ENCODE results near the gene TCF4.

Gene TCF4

GRCh38 chr18:55321265-55322177 is 266.5 kb downstream of the TCF4 start:
- peak; percentile 89 for DNase-seq

DNA sequence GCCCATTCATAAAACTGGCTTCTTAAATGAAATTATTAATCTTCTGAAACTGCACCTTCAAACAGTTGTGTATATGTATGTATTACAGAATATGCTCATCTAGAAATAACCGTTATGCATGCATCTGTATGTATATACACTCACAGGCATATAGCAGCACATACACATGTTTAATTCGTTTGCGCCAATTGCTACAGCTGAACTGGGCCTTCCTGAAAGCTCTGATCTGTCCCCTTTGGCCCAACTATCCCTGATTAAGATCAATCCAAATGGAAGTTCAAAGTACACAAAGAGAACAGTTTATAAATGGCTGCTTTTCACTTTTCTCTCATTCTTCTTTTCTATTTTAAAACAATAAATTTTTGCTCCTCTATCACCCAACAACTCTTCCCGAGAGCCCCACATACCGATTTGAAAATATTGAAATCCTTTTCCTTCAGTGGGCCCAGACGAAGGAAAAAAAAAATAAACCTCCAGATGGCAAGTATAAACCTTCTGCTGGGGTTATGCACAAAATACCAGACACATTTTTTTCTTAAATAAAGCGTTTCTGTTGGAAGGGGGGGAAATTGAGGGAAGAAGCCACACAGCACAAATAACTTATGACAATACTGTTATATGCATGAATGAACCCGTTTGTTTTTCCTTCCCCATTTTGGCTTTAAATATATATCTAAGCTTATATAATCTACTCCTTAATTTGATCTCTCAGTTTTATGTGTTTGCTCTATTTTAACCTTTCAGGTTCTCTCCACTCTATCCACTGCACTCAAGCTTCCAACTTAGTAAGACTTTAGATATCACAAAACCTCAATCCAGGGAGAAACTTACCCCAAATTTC is 267.3 kb downstream of the TCF4 start:
- DNase-seq: no peak

- no peak for DNase-seq
Measured at GRCh38 chr18:55319459-55320193, 268.4 kb downstream of the TCF4 start.

GRCh38 chr18:55318951-55319441 is 269.0 kb downstream of the TCF4 start:
- no peak for DNase-seq

DNA sequence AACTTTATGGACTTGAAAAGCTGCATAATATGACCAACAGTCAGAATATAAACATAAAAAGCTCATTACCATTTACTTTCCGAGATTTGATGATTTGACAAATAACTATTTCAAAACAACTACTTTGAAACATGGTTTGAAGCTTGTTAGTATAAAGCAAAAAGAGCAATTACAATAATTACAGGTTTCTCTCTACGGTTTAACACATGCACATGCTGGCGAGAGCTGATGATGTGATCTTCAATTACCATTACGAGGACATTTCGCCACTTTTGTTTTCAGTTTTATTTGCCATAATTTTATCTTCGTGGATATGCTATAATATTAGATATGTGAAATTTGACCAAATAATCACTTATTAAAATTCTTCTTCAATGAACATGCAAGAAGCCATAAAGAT is 270.1 kb downstream of the TCF4 start:
- no peak for DNase-seq

GRCh38 chr18:55317324-55317723 is 270.7 kb downstream of the TCF4 start:
- DNase-seq: no peak

GRCh38 chr18:55316486-55317184 is 271.4 kb downstream of the TCF4 start:
- DNase-seq: no peak

DNA sequence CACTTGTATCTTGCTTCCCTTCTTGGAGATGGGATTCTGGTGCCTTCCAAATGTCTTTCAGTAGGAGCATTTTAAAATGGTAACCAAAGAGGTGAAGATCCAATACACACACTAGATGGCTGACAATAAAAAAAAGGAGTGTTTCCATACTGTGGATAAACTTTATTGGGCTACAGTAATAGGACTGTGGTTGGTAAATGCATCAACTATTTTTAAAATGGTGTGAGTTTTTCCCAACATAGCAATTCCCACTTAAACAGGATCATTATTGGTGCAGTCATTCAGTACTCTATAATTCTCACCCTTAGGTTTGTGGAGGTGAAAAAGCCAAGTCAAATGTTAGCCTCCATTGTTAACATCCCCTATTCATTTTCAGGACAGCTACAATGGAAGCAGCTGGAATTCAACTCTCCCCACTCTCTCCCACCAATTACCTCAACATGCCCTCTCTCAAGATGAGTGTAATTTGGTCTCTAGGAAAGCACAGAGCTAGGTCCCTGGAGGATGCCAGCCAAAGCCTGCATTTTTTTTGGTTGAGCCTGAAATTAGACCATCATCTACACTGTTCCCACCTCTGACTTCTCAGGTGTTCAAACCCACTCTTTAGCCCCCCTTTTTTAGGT is 273.3 kb downstream of the TCF4 start:
- DNase-seq: no peak

DNA sequence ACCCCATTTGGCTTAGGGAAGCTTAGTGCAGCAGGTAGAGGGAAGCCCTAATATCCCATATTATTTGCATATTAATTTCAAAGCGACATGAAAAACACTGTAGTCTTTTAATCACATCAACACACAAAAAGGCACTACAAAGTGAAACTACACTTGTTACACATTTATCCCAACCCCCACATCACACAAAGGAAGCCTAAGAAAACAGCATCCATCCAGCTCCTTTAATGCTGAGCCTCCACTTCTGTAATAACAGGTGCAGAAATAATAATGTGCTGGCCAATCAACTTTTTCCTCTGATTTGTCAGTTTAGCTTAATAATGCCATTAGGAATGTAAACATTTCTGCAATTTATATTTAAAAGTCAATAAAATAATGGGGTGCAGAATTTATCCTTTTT is 274.0 kb downstream of the TCF4 start:
- no peak for DNase-seq

DNA sequence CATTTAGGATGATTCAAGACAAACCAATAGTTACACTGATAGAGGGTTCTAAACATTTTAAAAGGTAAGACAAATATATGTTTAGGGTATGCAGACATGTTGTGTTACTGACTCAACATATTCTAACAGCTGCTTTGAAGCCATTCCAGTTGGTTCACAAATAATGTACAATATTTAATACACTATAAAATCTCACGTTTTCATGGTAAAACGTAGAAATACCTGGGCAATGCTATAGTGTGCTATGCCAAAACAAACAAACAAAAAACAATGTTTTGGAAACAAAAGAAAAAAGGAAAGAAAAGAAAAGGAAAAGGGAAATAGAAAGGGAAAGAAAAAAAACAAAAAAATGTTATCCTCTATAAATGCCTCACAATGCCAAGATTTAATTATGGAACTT is 277.1 kb downstream of the TCF4 start:
- DNase-seq: no peak

DNA sequence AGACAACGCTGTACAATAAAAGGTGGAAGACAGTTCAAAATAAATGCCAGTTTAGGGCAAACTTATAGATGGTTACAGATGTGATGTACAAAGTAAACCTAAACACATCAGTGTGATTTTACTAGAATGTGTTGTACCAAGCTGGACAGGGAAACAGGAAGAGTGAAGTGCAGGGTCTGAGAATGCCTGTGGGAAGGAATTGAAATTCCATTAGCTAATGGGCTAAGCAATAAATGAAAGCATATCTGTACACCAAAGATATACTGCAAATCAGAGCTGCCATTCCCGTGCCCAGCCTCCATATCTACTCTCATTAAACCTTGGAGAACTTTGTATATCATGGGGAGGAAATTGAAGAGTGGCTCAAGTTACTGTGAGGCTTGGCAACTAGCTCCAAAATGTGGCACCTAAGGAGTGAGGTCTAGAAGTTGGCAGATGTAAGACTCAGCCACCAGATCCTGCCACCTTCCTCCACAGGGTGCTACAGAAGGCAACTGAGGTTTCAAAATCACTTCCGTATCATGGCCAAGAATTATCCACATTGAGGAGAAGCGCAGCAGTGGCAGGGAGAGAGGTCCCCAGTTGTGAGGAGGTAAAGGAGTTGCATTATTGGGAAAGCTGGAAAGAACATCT is 277.8 kb downstream of the TCF4 start:
- no peak for DNase-seq

DNA sequence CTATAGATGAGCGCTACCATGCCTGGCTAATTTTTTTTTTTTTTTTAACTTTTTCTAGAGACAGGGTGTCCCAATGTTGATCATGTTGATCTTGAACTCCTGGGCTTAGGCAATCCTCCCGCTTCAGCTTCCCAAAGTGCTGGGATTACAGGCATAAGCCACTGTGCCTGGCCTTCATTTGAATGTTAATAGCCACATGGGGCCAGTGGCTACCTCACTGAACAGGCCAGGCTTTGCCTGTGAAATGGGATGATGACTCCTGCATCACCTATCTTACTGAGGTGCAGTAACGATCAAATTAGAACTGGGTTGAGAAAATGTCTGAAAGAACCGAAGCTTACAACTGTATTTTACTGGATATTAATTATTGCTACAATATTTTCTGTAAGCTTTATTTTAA is 278.7 kb downstream of the TCF4 start:
- DNase-seq: no peak

DNA sequence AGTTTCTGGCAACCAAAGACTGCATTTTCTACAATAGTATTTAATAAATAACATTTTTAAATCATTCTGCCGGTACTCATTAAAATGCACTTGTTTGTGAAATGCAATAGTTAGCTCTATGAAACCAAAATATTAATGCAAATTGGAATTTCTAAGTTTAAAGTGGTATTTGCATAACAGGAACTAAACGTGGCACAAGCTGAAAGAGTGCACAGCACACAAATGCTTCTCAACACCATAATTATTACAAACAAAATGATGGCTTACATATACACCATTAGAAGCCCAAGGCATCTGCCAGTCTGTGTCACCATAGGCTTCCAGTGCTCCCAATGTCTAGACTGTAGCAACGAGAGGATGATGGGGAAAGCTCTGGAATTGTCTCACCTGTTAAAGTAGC is 280.5 kb downstream of the TCF4 start:
- no peak for DNase-seq

- DNase-seq: no peak
Measured at GRCh38 chr18:55306359-55307024, 281.5 kb downstream of the TCF4 start.

- no peak for DNase-seq
Measured at GRCh38 chr18:55302167-55302833, 285.7 kb downstream of the TCF4 start.

DNA sequence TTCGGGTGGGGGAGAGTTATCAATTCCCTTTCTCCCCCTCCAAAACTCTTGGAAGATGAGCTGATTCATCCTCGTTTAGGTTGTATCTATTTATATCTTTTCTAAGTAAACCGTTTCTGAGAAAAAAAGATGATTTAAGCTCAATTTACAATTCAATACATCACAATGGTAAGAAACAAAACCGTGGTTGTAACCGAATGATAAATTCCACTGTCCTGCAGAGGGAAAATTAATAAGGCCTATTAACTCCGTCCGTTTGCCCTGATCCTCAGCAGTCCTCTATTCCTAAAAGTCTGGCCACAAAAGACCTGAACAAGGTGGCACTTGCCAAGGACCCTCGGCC is 286.2 kb downstream of the TCF4 start:
- no peak for DNase-seq

- peak; percentile 51 for DNase-seq
Measured at GRCh38 chr18:55300936-55301531, 287.0 kb downstream of the TCF4 start.

- DNase-seq: no peak
Measured at GRCh38 chr18:55300421-55300935, 287.5 kb downstream of the TCF4 start.

- no peak for DNase-seq
Measured at GRCh38 chr18:55296778-55297177, 291.2 kb downstream of the TCF4 start.
